Fibroblast of villous mesenchyme (primary cell): ENCODE results near the gene SLC24A3. TPM values are rescaled to one million over a fixed set of nuclear protein-coding genes. Genes with fewer than 3 reads are reported as not detected.

Experiments
- DNase-seq: peaks from one replicate; pipeline ENCODE4 v3.0.0-alpha.2; 2010; ENCODE audit warnings: low read depth
- H3K4me3 ChIP-seq: 2 replicates; pipeline ENCODE4 v1.5.1; 2011; ENCODE audit warnings: low read depth, mild to moderate bottlenecking, low read length
- total RNA-seq: library from RNA; depleted of rRNA; stranded (reverse); fragments of >200 nt; gene quantifications from 2 replicates; pipeline ENCODE4 v1.2.3, GENCODE V29; 2012
- TF ChIP-seq, protein P1 (sequence below): IDR thresholded peaks from 2 replicates; pipeline ENCODE4 v1.5.1; 2012; ENCODE audit warnings: low read depth, mild to moderate bottlenecking, low read length; ENCODE audit not compliant: insufficient read depth

The SLC24A3 gene
- total RNA-seq, 1 donor, result 0.86 TPM

DNA sequence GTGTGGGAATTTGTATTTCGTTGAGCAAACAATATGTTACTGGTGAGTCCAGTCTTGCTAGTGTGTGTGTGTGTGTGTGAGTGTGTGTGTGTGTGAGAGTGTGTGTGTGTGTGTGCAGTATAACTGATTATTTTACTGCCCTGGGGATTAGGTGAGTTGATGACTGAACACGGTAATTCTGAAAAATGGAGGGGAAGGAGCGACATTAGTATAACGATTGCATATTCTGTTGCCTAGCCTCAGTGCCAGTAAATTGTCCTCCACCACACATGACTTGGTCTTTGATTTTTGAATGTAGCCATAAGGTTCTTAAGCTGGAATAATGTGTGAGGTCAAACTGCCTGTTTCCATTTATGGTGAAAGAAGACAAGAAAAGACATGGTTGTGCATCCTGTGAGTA is 121.1 kb downstream of the SLC24A3 start:
- TF ChIP-seq, protein P1, sequence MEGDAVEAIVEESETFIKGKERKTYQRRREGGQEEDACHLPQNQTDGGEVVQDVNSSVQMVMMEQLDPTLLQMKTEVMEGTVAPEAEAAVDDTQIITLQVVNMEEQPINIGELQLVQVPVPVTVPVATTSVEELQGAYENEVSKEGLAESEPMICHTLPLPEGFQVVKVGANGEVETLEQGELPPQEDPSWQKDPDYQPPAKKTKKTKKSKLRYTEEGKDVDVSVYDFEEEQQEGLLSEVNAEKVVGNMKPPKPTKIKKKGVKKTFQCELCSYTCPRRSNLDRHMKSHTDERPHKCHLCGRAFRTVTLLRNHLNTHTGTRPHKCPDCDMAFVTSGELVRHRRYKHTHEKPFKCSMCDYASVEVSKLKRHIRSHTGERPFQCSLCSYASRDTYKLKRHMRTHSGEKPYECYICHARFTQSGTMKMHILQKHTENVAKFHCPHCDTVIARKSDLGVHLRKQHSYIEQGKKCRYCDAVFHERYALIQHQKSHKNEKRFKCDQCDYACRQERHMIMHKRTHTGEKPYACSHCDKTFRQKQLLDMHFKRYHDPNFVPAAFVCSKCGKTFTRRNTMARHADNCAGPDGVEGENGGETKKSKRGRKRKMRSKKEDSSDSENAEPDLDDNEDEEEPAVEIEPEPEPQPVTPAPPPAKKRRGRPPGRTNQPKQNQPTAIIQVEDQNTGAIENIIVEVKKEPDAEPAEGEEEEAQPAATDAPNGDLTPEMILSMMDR, result no peak
- no peak for DNase-seq
- H3K4me3 ChIP-seq, result no peak overlapping the region

DNA sequence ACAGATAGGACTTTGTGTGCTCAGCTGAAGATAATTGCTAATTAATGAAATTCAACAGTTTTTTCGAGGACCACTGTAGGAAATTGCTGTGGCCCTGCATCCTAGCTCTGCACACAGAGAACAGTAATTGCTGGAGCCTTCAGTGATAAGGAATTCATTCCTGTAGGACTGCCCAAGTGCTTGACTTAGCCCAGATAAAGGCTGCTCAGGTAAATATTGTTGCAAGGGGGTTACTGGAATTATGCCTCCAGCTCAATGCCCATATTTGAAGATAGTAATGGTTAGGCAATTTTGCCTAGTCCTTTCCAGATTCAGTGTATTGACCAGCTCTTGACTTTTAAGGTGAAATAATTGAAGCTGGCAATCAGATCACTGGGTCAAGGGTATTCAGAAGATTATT is 122.9 kb downstream of the SLC24A3 start:
- DNase-seq, result no peak
- TF ChIP-seq, protein P1, result no peak
- no peak overlapping the region for H3K4me3 ChIP-seq

DNA sequence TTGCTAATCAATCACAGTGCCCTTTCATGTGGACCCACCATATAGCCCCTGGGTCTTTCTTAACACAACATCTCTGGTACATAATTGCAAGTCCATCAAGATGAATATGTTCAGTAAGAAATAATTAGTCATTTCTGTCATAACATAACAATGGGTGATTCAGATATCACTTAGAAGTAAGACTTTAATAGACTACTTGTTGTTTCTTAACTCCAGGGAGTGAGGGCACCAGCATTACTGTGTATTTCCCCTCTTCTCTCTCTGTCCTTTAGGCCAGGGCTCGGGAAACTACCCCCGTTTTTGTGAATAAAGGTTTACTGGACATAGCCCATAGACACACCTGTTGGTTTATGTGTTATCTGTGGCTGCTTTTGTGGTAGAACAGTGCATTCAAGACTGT is 123.5 kb downstream of the SLC24A3 start:
- no peak overlapping the region for H3K4me3 ChIP-seq
- no peak for DNase-seq
- TF ChIP-seq, protein P1, result no peak

DNA sequence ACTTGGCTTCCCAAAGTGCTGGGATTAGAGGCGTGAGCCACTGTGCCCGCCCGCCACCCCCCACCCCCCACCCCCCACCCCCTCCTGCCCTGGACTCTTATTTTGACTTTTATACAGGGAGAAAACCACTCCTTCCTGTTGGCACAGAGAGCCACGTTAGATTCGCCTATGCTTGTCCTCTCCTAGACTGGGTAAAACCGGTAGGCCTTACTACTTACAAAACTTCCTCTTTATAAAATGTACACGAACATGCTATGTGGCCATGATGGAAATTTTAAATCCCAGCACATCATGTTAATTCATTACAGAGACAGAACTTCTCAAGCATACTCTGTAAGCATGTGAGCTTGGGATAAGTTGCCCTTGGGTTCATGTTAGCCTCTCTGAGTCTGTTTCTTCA is 124.2 kb downstream of the SLC24A3 start:
- no peak for DNase-seq
- TF ChIP-seq, protein P1, result no peak
- no peak overlapping the region for H3K4me3 ChIP-seq

DNA sequence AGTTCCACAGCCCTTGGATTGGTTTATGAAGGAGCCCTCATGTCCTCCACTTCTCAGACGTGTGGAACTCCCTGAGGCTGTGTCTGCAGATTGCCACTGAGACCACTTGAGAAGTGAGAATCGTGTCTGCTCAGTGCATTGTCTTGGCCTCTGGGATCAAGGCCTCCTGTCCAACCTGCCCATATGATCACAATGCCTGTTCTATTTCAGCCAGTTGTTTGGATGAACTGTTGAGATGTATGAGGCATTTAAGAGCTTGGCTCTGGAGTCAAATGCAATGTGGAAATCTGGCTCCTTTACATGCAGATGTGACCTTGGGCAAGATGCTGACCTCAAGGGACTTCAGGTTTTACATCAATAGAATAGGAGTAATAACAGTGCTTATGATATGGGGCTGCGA is 125.9 kb downstream of the SLC24A3 start:
- DNase-seq, result no peak
- TF ChIP-seq, protein P1, result no peak

DNA sequence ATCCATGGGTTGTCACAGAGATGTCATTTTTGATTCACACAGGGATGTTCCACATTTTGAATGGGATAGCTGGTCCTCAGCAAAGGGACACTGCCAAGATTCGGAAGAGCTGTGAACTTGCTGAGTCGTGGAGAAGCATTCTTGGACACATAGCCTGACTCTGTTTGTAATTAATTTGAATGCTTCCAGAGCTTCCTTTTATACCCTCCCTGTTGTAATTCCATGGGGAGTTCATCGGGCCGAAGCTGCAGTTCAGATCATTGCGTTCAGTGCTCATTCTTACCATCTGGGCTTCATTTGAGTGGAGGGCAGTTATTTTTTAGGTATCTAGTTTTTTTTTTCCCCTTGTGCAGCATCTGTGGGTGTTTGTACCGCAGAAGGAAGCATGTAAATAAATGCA is 126.5 kb downstream of the SLC24A3 start:
- TF ChIP-seq, protein P1, result no peak
- DNase-seq, result peak; percentile 10
- H3K4me3 ChIP-seq, result no peak overlapping the region

More for the DNA sequence above, 125.9 kb downstream of the SLC24A3 start:
- H3K4me3 ChIP-seq, result no peak overlapping the region

DNA sequence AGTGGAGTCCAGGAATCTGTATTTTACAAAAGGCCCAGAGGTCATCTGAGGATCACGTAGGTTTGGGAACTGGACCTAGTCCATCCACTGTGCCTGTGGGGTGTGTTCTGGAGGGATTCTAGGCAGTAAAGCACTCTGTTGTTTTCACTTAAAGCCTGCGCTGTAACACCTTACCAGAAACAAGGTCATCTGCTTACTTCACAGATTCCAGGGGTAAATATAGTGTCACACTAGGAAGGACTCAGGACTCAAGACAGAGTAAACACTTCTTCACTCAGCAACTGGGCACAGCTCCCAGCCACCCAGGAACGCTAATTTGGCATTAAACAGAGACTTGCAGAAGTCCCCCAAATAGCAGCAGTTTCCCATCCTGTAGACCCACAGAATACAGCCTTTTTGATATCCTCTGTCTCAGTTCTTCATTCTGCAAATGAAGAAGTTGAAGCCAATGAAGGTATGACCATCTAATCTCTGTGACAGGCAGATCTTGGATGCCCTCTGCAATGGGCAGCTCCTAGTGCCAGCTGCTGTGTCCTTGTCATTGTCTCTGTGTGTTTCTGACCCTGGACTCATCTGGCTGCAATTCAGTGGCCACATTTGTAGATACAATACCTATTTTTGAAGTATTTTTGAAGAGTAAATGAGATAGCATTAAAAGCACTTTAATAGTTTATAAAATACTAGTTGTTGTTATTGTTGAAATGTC is 129.1 kb downstream of the SLC24A3 start:
- TF ChIP-seq, protein P1, result no peak
- H3K4me3 ChIP-seq, result no peak overlapping the region
- no peak for DNase-seq
